Gastroesophageal sphincter (tissue), 3 donors: ENCODE measurements around the gene DLGAP3.

Experiments
- EP300 ChIP-seq: sonication (generic); formaldehyde crosslinking; IDR thresholded peaks from one replicate; pipeline ENCODE4 v1.6.1; 2017; ENCODE audit warnings: antibody characterized with exemption, mild to moderate bottlenecking
- TF ChIP-seq, protein P1 (sequence below), 4 experiments: fragments of 200-600 bp in 2 of 4; fragments of 450-650 bp in 2 of 4; sonication (generic) in 1 of 4; IDR thresholded peaks; one replicate each; pipeline ENCODE4 v1.5.1; 2017 to 2019; ENCODE audit warnings: antibody characterized with exemption in 4 of 4, mild to moderate bottlenecking in 2 of 4, moderate library complexity in 2 of 4

DNA sequence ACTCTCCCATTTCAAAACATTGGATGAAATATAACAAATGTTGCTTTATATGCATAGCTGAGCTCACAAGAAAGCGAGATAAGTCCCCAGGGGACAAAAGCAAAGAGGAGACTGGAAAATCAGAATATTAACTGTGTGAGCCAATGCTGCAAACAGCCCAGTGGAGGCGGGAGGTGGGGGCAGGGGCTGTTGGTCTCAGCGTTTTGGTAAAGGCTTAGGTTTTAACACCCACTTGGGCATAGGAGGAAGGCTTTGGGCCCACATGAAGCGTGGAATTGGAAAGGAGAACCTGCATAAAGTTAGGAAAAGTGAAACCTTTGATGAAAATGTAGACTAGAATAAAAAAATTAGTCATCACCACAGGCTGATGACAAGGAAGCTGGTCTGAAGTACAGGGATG, 39.7 kb downstream of the DLGAP3 start:
- no peak for TF ChIP-seq EP300
- TF ChIP-seq, protein P1, sequence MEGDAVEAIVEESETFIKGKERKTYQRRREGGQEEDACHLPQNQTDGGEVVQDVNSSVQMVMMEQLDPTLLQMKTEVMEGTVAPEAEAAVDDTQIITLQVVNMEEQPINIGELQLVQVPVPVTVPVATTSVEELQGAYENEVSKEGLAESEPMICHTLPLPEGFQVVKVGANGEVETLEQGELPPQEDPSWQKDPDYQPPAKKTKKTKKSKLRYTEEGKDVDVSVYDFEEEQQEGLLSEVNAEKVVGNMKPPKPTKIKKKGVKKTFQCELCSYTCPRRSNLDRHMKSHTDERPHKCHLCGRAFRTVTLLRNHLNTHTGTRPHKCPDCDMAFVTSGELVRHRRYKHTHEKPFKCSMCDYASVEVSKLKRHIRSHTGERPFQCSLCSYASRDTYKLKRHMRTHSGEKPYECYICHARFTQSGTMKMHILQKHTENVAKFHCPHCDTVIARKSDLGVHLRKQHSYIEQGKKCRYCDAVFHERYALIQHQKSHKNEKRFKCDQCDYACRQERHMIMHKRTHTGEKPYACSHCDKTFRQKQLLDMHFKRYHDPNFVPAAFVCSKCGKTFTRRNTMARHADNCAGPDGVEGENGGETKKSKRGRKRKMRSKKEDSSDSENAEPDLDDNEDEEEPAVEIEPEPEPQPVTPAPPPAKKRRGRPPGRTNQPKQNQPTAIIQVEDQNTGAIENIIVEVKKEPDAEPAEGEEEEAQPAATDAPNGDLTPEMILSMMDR (IDR thresholded peaks at IDR 0.05): no peak
